SHP77 treated with DMSO at 0.1 percent for 48 hours (cell line): Measurements from ENCODE around the gene SPTLC1.
"Not testable (repeated sequence)": the region's sequence is repeated elsewhere in the genome, so short reads cannot be mapped to it uniquely, and the experiment has no call there.

Experiments used
- DNase-seq: peaks from one replicate; lab custom pipeline; 2025; lab: John Stamatoyannopoulos, UW

SPTLC1 gene

DNA sequence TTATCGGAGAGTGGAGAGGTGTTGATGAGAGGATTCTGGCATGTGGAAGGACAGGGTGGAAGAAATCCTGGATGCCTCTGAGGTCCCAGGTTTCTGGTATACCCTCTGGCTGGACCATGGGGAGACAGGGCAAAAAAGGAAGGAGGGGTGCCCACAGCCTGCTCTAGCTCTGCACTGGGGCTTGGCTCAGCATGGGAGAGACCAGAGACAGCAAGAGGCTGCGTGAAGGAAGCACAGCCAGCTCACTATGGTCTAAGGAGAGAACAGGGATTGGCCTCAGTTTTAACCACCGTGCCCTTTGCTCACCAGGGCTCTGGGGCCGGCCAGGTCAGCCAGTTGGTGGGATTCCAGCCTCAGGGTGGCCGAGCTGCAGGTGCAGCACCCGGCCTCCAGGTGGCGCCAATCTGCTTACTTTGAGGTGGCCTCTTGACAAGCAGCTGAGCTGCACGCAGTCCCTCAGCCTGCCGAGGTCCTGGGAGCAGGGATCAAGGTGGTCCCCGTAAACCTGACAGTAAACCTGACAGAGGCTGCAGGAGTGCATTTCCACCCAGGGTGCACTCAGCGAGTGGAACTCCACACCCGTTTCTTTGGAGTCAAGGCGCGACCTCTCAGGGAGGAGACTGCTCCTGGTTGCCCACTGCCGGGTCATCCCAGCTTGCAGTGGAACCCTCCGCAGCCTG lies 25.0 kb upstream of the SPTLC1 start:
- DNase-seq: peak; percentile 30

DNA sequence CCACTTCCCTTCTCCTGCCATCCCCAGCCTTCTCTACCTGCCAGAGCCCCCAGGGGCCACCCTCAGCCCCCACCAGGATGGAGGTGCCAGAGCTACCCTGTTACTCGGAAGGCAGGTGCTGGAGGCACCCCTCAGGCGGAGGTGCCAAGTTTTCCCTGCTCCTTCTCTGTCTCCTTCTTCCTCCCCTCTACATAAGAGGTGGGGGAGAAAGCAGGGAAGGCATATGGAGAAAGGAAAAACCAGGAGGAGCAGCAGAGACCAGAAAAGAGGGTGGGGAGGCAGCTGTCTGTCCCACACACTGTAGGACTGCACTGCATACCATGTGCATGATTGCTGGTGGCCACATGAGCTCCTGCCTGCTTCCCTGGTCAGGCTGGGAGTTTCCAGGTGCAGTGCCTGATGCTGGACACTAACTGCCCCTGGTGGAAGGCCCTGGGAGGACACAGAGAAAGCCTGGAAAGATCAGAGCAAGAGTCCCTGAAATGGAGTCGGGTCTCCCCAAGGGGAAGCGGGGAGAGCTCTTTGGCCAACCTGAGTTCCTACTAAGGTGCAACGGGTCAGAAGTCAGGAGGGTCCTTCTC lies 23.8 kb upstream of the SPTLC1 start:
- DNase-seq: not testable (repeated sequence)

DNA sequence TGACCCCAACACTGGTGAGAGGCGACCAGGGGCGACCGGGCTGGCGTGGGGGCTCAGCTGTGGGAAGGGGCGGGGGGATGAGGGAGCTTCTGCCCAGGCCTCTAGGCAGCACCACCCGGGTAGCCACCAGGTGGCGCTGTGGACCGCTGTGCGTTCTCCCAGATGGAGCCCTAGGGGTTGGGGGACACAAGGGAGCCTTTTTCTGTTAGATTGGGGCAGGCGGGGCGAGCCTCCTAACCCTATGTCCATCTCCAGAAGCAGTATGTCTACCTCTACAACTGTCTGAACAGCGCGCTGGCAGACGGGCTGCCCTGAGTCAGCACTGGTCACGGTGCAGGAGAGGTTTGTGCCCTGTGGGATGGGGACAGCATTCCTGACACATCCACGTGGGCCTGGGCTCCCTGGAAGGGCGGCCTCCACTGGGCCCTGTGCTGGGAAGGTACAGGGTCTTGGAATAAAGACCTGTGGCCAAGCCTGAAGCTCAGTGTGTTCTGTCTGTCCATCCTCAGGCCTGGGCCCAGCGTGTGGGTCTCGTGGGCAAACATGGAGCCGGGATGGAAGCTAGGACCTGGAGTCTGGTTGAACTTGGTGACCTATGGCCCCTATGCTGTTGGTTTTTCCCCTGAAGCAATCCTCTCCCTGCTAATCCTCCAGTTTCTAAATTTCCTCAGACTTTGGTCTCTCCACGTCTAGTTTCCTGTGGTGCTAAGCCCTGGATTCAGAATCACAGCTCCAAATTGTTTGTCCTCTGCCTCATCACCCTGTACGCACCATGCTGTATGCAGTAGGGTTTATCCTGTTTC lies 23.1 kb upstream of the SPTLC1 start:
- DNase-seq: no peak

DNA sequence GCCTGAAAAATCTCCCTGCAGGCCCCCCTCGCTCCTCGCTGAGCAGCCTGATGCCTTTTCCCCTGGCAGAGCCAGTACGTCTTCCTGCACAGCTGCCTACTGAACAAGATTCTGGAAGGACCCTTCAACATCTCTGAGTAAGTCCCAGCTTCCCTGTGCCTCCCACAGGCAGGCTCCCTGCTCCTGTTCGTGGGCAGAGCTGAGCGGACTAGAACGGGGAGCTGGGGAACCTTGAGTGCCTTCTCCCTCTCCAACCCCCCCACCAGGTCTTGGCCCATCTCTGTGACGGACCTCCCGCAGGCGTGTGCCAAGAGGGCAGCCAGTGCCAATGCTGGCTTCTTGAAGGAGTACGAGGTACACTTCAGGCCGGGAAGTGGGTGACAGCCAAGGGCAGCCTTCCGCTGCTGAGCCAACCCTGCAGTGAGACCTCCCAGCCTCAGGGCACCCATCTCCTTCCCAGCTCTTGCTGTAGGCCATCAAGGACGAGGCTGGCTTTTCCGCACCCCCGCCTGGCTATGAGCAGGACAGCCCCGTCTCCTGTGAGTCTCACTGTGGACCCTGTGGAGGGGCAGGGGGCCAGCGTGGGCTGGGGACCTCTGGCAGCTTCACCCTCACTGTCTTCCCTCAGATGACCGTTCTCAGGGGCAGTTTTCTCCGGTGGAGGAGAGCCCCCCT lies 21.1 kb upstream of the SPTLC1 start:
- no peak for DNase-seq

DNA sequence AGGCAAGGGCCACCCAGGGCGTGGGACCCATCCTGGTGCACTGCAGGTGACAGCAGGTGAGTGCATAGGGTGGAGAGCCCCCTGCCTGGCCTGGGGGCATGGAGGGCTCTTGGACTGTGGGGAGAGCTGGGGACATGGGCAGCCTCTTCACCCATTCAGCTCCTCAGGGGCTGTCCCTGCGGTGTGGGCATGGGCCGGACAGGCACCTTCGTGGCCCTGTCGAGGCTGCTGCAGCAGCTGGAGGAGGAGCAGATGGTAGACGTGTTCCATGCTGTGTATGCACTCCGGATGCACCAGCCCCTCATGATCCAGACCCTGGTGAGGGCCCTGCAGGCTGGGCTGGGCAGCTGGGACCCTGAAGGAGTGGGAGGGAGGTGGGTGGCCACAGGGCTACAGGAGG lies 20.4 kb upstream of the SPTLC1 start:
- DNase-seq: no peak

DNA sequence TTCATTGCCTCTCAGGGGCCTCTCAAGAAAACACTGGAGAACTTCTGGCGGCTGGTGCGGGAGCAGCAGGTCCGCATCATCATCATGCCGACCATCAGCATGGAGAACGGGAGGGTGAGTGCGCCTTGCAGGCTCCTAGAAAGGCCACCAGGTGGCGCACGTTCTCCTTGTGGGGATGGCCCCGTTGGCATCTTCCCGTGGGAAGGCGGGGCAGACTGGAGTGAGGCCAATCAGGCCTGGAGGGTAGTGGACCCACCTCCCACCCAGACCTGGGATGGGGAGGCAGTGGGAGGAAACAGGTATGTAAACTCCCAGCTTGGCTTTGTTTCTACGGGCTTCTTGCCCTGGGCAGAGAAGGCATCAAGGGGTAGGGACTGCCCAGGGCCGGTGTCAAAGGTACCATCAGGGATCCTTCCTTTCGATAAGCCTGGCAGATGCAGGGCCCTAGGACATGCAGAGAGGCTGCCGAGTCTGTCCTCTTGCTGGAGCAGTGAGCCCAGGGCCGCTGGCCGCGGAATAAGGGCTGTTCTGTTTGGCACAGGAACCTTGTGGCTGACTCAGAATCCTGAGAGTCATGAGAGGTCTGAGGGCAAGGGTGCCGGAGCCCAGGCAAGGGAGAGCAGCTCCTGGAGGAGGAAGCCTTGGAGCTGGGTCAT lies 18.9 kb upstream of the SPTLC1 start:
- DNase-seq: peak; percentile 43

DNA sequence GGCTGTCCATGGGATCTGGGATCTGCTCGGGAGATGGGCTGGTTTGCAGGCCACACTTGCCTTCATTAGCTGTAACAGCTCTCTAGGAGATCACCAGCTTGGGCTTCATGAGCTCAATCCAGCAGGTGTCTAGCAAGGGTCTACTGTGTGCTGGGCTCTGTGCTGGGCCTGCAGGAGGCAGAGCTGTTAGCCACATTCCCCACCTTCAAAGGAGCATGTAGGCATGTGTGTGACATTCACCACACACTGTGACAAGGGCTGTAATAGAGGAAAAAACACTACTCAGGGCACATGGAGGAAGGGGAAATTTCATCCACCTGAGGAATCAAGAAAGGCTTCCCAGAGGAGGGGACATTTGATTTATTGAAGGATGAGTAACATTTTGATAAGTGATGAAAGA lies 17.7 kb upstream of the SPTLC1 start:
- not testable (repeated sequence) for DNase-seq

DNA sequence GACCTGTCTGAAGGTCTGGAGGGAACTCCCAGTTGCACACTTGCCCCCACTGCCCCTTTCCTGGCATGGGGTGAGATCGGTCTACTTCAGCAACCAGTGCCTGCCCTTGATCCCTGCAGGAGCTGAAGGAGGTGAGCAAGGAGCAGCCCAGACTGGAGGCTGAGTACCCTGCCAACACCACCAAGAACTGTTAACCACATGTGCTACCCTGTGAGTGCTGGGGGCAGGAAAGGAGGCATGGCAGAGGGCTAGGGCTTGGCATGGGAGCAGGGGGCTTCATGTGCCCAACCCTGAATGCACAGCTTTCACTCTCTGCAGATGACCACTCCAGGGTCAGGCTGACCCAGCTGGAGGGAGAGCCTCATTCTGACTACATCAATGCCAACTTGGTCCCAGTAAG lies 17.3 kb upstream of the SPTLC1 start:
- no peak for DNase-seq

DNA sequence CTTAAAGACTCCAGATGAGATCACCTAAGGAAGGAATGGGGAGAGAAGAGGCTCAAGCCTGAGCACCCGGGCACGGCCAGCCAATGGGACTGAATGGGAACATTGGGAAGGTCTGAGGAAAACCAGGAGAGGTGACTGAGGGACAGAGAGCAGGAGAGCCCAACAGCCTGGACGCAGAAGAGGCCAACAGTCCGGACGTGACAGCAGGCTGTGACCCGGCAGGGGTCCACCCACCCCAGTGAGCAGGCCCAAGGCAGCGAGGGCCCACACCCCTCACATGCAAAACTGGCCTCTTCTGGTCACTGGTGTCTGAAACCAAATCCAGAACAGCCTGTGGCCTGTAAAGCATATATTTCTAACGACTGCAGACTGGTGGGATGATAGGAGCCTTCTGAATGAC lies 7.6 kb upstream of the SPTLC1 start:
- no peak for DNase-seq

DNA sequence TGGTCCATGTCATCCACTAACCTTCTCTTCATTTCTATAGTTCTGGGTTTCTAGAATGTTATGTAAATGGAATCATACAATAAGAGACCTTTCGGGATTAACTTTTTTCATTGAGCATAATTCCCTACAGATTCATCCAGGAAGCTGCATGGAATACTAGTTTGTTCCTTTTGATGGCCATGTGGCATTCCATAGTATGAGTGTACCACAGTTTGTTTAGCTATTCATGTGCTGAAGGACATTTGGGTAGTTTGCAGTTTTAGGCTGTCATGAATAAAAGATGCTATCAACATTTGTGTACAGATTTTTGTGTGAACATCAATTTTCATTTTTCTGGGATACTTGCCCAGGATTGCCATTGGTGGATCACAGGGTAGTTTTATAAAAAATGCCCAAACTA lies 6.8 kb upstream of the SPTLC1 start:
- DNase-seq: no peak

DNA sequence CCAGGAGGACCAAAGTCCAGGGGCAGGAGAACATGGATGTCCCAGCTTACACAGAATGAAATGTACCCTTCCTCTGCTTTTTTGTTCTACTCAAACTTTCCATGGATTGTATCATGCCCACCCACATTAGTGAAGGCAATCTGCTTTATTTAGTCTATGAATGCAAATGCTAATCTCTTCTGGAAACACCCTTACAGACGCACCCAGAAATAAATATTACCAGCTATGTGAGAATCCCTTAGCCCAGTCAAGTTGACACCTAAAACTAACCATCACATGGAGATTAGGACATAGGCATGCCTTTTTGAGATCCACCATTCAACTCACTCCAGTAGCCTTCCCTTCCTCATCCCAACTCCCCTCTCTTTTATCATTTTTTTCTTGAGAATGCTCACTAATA lies 6.1 kb upstream of the SPTLC1 start:
- no peak for DNase-seq

DNA sequence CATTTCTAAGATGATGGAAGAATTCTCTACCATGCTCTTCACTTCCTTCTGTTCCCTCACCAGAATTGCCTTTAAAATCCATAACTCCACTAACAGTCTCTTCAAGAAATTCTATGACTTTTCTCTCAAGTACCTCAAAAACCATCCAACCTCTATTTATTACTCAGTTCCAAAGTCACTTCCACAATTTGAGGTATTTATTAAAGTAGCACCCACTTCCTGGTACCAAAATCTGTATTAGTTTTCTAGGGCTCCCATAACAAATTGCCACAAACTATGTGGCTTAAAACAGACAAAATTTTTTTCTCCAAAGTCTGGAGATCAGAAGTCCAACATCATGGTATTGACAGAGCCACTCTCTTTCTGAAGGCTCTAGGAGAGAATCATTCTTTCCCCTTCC lies 4.9 kb upstream of the SPTLC1 start:
- DNase-seq: no peak

DNA sequence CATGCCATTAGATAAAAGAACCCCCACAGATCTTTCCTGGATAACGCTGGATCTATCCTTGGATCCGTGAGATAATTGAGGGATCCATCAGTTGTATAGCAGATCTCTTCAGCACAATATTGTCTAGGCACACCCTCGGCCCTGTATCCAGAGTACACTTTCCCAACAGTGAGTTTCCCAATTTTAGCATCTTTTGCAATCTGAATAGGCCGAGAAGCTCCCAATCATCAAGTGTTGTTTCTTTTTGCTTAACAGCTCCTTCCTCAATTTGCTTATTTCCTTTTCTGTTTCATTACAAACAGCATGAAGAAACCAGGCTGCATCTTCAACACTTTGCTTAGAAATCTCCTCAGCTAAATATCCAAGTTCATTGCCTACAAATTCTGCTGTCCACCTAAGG lies 4.4 kb upstream of the SPTLC1 start:
- DNase-seq: no peak

DNA sequence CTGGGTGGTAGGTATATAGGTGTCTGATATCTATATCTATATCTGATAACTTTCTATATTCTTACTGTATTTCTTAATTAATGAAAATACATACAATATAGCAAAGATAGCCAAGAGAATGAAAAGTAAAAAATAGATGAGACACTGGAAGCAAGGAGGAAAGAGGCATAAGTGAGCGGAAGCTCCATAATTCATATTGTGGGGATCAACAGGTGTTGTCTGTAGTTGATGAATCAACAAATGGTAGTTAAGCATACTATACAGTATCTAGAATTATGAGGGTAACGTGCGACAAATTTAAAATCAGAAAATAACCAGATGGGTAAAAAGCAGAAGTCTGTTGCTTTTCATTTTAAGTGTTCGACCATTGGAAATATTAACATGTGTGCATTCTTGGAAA lies 7.1 kb downstream of the SPTLC1 start:
- DNase-seq: no peak

DNA sequence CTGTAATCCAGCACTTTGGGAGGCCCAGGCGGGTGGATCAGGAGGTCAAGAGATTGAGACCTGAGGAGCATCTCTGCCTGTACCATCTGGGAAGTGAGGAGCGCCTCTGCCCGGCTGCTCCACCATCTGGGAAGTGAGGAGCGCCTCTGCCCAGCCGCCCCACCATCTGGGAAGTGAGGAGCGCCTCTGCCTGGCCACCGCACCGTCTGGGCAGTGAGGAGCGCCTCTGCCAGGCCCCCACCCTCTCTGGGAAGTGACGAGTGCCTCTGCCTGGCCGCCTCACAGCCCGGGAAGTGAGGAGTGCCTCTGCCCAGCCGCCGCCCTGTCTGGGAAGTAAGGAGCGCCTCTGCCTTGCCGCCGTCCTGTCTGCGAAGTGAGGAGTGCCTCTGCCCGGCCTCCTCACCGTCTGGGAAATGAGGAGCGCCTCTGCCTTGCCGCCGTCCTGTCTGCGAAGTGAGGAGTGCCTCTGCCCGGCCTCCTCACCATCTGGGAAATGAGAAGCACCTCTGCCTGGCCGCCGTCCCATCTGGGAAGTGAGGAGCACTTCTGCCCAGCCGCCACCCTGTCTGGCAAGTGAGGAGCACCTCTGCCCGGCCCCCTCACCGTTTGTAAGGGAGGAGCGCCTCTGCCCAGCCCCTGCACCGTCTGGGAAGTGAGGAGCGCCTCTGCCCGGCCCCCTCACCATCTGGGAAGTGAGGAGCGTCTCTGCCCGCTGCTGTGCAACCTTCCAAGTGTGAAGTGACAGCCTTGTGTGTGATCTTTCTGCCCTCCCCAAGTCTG lies 9.6 kb downstream of the SPTLC1 start:
- not testable (repeated sequence) for DNase-seq

DNA sequence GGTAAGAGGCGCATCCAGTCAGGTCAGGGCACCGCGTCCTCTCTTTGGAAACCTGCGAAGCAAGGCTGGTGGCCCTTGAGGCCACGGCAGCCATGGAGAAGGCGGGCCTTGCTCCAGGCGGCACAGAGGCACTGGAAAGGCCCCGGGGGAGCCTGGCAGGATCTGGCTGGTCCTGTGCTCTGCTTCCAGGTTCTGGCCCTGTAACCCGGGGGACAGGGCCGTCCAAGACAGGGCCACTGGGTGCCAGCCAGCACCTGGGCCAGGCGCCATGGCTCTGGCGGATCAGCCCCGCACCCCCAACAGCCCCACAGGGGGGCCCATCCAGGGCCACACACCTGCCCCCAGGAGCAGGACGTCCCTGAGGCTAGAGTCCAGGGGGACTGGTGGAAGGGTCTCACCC lies 11.6 kb downstream of the SPTLC1 start:
- not testable (repeated sequence) for DNase-seq

DNA sequence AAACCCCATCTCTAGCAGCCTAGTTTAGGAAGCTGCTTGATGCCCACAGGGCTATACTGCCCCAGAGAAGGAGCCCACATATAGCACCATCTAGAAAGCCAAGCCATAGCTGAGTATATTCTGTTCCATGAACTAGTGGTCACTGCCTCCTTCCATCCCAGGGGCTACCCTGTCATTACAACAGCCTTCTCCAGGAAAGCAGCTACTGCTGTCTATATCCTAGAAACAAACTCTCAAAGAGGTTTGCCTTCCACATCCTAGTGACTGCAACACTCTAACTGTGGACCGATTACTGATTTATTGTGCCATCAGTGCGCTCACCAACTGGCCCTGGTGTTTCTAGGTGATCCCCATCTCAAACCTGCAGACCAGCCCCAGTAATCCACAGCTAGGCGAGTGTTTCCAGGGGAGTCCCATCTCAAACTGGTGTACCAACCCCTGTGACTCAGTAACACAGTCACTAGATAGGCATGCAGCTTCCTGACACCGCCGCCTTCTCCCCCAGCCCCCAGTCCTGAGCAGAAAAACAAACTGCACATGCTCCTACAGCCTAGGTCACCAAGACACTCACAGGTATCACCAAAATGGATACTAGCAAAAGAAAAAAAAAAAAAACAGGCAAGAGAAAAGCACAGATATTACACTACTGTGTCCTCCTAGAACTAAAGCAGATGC lies 14.8 kb downstream of the SPTLC1 start:
- DNase-seq: no peak

DNA sequence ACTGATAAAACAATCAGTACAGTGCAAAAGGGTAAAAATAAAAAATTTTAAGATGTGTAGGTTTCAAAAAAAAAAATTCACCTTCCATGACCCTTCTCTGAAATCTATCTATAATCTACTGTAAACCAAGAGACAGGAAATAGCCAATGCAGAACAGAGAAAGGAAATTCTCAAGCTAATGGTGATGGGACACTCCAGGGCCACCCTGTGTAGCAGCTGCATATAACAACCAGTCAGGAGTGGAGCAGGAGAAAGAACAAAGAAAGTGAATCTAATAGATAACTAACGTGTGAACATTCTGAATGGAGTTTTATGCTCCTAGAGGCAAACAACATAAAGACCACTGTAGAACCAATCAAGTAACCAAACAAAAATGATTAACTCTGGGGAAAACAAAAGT lies 16.6 kb downstream of the SPTLC1 start:
- DNase-seq: no peak

DNA sequence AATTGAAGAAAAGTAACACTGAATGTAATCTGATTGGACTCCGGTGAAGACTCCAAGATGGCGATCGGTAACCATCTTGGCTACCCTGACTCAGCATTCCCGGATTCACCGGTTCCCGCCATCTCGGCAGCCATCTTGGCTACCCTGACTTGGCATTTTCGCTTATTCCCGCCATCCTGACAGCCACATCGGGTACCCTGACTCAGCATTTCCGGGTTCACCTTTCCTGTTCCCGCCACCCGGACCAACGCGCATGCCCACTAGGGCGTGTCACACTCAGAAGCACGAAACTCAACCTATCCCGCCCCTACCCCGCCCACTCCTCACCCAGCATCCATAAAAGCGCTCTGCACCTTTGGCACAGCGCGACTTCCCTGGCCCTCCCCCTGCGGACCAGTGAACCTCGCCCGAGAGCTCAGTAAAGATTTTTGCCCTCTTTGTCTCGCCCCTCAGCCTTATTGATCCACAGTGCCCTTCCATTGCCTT lies 17.2 kb downstream of the SPTLC1 start:
- DNase-seq: no peak

DNA sequence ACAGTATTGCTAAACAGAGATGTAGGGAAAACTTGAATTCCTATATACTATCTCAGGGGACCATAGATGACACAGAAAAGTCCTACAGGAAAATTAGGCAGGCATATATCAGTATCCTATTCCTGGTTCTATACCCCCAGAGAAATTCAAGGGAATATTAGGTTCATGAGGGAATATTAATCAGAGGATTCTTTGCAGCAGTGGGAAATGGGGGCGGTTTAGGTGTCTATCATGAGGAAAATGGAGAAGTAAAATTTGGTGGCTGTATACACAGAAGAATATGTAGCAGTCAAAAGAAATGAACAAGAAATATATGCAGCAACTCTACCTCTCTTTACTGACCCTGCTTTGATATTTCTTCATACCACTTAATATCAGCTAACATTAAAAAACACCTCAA lies 20.0 kb downstream of the SPTLC1 start:
- DNase-seq: no peak

DNA sequence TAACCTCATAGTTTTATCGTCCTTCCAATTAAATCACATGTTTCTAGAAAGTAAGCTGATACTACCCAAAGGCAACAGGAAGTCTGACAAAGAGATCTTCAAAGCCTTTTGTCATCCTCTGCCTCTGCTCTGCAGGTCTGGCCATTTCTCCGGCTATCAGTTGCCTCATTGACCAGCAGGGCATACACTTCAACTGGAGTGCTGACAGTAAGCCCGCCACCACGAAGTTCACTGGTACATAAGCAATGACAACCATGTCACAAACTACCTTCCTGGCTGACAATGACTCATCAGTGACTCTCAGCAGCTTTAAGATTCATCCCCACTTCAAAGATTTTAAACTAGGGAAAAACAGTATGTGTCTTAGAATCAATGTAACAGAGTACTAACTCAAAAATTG lies 20.6 kb downstream of the SPTLC1 start:
- DNase-seq: no peak
